Measurements from ENCODE around the gene NOB1. TPM values are rescaled to one million over a fixed set of nuclear protein-coding genes. Genes with fewer than 3 reads are reported as not detected.

NOB1 gene
- total RNA-seq, 1 experiment from 2014 or later: 172 TPM

DNA sequence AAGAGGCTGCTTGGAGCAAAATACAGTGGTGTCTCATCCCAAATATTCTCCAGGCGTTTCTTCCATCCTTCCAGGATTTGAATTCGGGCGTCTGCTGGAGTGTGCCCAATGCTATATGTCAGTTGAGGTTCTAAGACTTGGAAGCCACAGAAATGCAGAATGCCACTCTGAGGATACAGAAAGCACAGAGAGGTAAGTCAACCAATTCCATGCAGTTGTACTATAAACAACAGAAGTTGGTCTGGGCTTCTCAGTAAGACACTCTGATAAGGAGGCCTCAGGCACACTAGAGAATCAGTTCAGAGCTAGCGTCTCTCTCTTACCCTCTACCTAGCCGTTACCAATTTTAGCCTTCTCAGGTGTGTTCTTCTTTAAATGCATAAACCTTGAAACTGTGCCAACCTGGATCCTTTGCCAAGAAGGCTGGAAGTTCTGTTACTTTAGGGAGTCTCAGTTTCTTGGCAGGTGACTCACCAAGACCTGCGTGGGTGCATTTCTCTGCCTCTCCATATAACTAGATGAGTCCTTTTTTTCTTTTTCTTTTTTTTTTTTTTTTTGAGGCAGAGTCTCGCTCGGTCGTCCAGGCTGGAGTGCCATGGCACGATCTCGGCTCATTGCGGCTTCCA lies 43.5 kb downstream of the NOB1 start:
- peaks cover 16% of the 10 kb centered on the region for H3K79me2 ChIP-seq (ENCODE audit: insufficient read depth, low read length)
- no peaks in the 10 kb centered on the region for H3K27me3 ChIP-seq (ENCODE audit: insufficient read depth, low read length)
- H2AFZ ChIP-seq (ENCODE audit: low read depth, low read length, poor library complexity, severe bottlenecking): no peak overlapping the region
- DNase-seq (ENCODE audit: low read depth, low spot score) (peak; percentile 72), ATAC-seq (peak; percentile 47)
- peaks cover 17 to 34% of the 10 kb centered on the region in 2 experiments; a peak in 3 of 4 replicates for H3K36me3 ChIP-seq (ENCODE audit: control insufficient read depth in 1 of 2, insufficient read depth in 2 of 2, low read length in 2 of 2)
- no peaks in the 10 kb centered on the region for H3K9me3 ChIP-seq (ENCODE audit: control insufficient read depth in 1 of 2, insufficient read depth in 1 of 2, low read depth in 1 of 2, low read length in 2 of 2)
- POLR2A ChIA-PET: interaction anchor here (0.9 kb wide), 1 partner anchor 15 kb away, joined by 3 read pairs; the partner anchor contains the start of gene NQO1
- H3K4me2 ChIP-seq (ENCODE audit: low read length): peak overlapping the region; percentile 82
- intact Hi-C loops (cut with micrococcal nuclease): no loop called here
- H3K9ac ChIP-seq (ENCODE audit: low read length): peak overlapping the region; percentile 31
- no peaks in the 10 kb centered on the region for H4K20me1 ChIP-seq (ENCODE audit: insufficient read depth)
- CTCF ChIA-PET: interaction anchor here (1.4 to 3.6 kb wide), 2 partner anchors 14 to 44 kb away, joined by 6 to 19 read pairs; partner anchors contain the start of gene NOB1
- peak overlapping the region; percentile 60 for H3K27ac ChIP-seq (ENCODE audit: low read depth, low read length)
- peaks cover 41 to 51% of the 10 kb centered on the region in 2 experiments for H3K4me1 ChIP-seq (ENCODE audit: control insufficient read depth in 1 of 2, insufficient read depth in 2 of 2, low read length in 2 of 2)
- peak overlapping the region; percentile 17 to 43 for H3K4me3 ChIP-seq (replicated peaks in 1 of 2; ENCODE audit: low read depth in 1 of 2, low read length in 2 of 2)
- H3K9me2 ChIP-seq (ENCODE audit: insufficient read depth): no peaks in the 10 kb centered on the region
- RAD21 ChIA-PET (ENCODE audit: low non-redundant PET in 1 of 2, low total read pairs in 2 of 2, uncharacterized antibody in 2 of 2, unreplicated experiment in 2 of 2): no interaction called here
- BruUV-seq (replicated peaks): no TSS peak
- TF ChIP-seq, protein P1, sequence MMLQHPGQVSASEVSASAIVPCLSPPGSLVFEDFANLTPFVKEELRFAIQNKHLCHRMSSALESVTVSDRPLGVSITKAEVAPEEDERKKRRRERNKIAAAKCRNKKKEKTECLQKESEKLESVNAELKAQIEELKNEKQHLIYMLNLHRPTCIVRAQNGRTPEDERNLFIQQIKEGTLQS (IDR thresholded peaks at IDR 0.05): no peak
- TF ChIP-seq EGR1 (IDR thresholded peaks at IDR 0.05; ENCODE audit: low read depth): peak; percentile 96
- TF ChIP-seq ZNF274 (IDR thresholded peaks at IDR 0.05; ENCODE audit: low read depth, low read length): no peak
- TF ChIP-seq CBX3 (IDR thresholded peaks at IDR 0.05; ENCODE audit: low read depth): no peak
- 0 out of 2 replicates have a peak, but pooled peaks have one; percentile 20 for TF ChIP-seq SRF (IDR thresholded peaks at IDR 0.05; ENCODE audit: low read depth)
- TF ChIP-seq MAX (IDR thresholded peaks at IDR 0.05): peak; percentile 51
- TF ChIP-seq JUND (IDR thresholded peaks at IDR 0.05): peak; percentile 61
- TF ChIP-seq YY1 (IDR thresholded peaks at IDR 0.05; ENCODE audit: extremely low read depth, insufficient replicate concordance, low read depth, low read length): no peak
- TF ChIP-seq SP1 (IDR thresholded peaks at IDR 0.05; ENCODE audit: low read depth): peak; percentile 82
- 0 out of 2 replicates have a peak, but pooled peaks have one; percentile 26 for TF ChIP-seq CEBPB (IDR thresholded peaks at IDR 0.05; ENCODE audit: low read depth)
- TF ChIP-seq ZFX (IDR thresholded peaks at IDR 0.05): no peak
- no peak for TF ChIP-seq POLR2A (IDR thresholded peaks at IDR 0.05; ENCODE audit: borderline replicate concordance, extremely low read depth, insufficient read depth, insufficient read length)
- TF ChIP-seq REST (IDR thresholded peaks at IDR 0.05; ENCODE audit: low read depth): no peak
- TF ChIP-seq TCF7L2 (IDR thresholded peaks at IDR 0.05; ENCODE audit: borderline replicate concordance, extremely low read depth, insufficient read depth, insufficient read length): no peak
- no peak for TF ChIP-seq SIN3A (IDR thresholded peaks at IDR 0.05; ENCODE audit: low read depth)
- TF ChIP-seq EZH2phosphoT487 (IDR thresholded peaks at IDR 0.05; ENCODE audit: borderline replicate concordance): no peak
- TF ChIP-seq, protein P2, sequence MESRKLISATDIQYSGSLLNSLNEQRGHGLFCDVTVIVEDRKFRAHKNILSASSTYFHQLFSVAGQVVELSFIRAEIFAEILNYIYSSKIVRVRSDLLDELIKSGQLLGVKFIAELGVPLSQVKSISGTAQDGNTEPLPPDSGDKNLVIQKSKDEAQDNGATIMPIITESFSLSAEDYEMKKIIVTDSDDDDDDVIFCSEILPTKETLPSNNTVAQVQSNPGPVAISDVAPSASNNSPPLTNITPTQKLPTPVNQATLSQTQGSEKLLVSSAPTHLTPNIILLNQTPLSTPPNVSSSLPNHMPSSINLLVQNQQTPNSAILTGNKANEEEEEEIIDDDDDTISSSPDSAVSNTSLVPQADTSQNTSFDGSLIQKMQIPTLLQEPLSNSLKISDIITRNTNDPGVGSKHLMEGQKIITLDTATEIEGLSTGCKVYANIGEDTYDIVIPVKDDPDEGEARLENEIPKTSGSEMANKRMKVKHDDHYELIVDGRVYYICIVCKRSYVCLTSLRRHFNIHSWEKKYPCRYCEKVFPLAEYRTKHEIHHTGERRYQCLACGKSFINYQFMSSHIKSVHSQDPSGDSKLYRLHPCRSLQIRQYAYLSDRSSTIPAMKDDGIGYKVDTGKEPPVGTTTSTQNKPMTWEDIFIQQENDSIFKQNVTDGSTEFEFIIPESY (IDR thresholded peaks at IDR 0.05; ENCODE audit: extremely low read depth, insufficient replicate concordance, low read length): no peak
- TF ChIP-seq, protein P3, sequence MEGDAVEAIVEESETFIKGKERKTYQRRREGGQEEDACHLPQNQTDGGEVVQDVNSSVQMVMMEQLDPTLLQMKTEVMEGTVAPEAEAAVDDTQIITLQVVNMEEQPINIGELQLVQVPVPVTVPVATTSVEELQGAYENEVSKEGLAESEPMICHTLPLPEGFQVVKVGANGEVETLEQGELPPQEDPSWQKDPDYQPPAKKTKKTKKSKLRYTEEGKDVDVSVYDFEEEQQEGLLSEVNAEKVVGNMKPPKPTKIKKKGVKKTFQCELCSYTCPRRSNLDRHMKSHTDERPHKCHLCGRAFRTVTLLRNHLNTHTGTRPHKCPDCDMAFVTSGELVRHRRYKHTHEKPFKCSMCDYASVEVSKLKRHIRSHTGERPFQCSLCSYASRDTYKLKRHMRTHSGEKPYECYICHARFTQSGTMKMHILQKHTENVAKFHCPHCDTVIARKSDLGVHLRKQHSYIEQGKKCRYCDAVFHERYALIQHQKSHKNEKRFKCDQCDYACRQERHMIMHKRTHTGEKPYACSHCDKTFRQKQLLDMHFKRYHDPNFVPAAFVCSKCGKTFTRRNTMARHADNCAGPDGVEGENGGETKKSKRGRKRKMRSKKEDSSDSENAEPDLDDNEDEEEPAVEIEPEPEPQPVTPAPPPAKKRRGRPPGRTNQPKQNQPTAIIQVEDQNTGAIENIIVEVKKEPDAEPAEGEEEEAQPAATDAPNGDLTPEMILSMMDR (IDR thresholded peaks at IDR 0.05 in 2 of 3, conservative IDR thresholded peaks at IDR 0.05 in 1 of 3; ENCODE audit: borderline replicate concordance in 1 of 3, insufficient read depth in 1 of 3, low read depth in 2 of 3, low read length in 2 of 3): no peak
- peak; percentile 64 for TF ChIP-seq POLR2AphosphoS5 (IDR thresholded peaks at IDR 0.05; ENCODE audit: low read depth, low read length)
